K562 (cell line): ENCODE measurements around the gene KIN. TPM values are rescaled to one million over a fixed set of nuclear protein-coding genes. Genes with fewer than 3 reads are reported as not detected.

Source experiments
- ATAC-seq: fragments of 200-7000 bp; cut with Tn5 transposase; 3 replicates; pipeline ENCODE4 v1.9.1; 2020; ENCODE audit warnings: moderate library complexity
- BruUV-seq: library from RNA; stranded (reverse); fragments of 400-500 nt; replicated peaks from 2 replicates; lab custom pipeline; 2021; lab: Mats Ljungman, UMichigan
- CTCF ChIA-PET: fragments of 300-600 bp; formaldehyde crosslinking; extraction: SDS; loops from one replicate; lab custom pipeline; 2021; ENCODE audit warnings: low intra/inter-chr PET ratio; lab: Yijun Ruan, JAX
- POLR2A ChIA-PET: fragments of 300-600, 350-650 bp; sonication (Branson Sonifier 250); formaldehyde crosslinking; extraction: SDS; loops from one replicate; lab custom pipeline; 2021; ENCODE audit warnings: antibody characterized with exemption, inconsistent platforms; lab: Yijun Ruan, JAX
- DNase-seq, 4 experiments: peaks; one replicate each; pipeline versions ENCODE4 v3.0.0 to v3.0.0-alpha.2; 2011 to 2018; ENCODE audit warnings: low spot score in 3 of 4, mixed read lengths in 3 of 4; ENCODE audit errors: extremely low read depth in 1 of 4
- FAIRE-seq: peaks from 2 replicates; lab custom pipeline; 2011; peaks lifted over from hg19 to GRCh38; lab: Jason Lieb, UNC
- H2AFZ ChIP-seq: 2 replicates; pipeline ENCODE4 v1.6.0; 2011; ENCODE audit warnings: low read depth, low read length, control low read depth, inconsistent platforms
- H3K27ac ChIP-seq: fragments of 200-600 bp; 3 replicates; pipeline ENCODE4 v1.8.0; 2011; ENCODE audit warnings: low read depth, mild to moderate bottlenecking, control low read depth, inconsistent platforms, low read length, moderate library complexity, mixed read lengths; ENCODE audit errors: extremely low read depth
- H3K27me3 ChIP-seq, 2 experiments: fragments of 300-600 bp in 1 of 2; 2 replicates in 1 of 2; 3 replicates in 1 of 2; pipeline versions ENCODE4 v1.6.0 to v1.8.0; 2011; ENCODE audit warnings: inconsistent platforms in 2 of 2, low read length in 2 of 2, mild to moderate bottlenecking in 1 of 2, mixed read lengths in 1 of 2, moderate library complexity in 1 of 2; ENCODE audit not compliant: control insufficient read depth in 2 of 2, insufficient read depth in 2 of 2
- H3K36me3 ChIP-seq: fragments of 300-600 bp; 3 replicates; pipeline ENCODE4 v1.8.0; 2011; ENCODE audit warnings: mild to moderate bottlenecking, low read length, inconsistent platforms; ENCODE audit not compliant: control insufficient read depth, insufficient read depth
- H3K4me1 ChIP-seq, 2 experiments: fragments of 200-600 bp in 1 of 2; replicated peaks in 1 of 2; 2 replicates in 1 of 2; 3 replicates in 1 of 2; pipeline versions ENCODE4 v1.5.1 to v1.8.0; 2011; ENCODE audit warnings: inconsistent platforms in 2 of 2, low read length in 2 of 2, mild to moderate bottlenecking in 1 of 2, mixed read lengths in 1 of 2, moderate library complexity in 1 of 2; ENCODE audit not compliant: control insufficient read depth in 2 of 2, insufficient read depth in 2 of 2
- H3K4me2 ChIP-seq: 2 replicates; pipeline ENCODE4 v1.6.1; 2011; ENCODE audit warnings: low read length, control low read depth, inconsistent platforms, mixed read lengths; ENCODE audit not compliant: insufficient read depth
- H3K4me3 ChIP-seq: fragments of 200-600 bp; sonication (generic), shearing (Covaris generic); 2 replicates; pipeline ENCODE4 v1.5.1; 2016; ENCODE audit warnings: control low read depth, inconsistent platforms
- H3K79me2 ChIP-seq: fragments of 200-600 bp; 3 replicates; pipeline ENCODE4 v1.8.0; 2011; ENCODE audit warnings: low read length, inconsistent platforms; ENCODE audit not compliant: control insufficient read depth, insufficient read depth
- H3K9ac ChIP-seq, 2 experiments: 2 replicates each; pipeline versions ENCODE4 v1.6.0 to v1.6.1; 2011; ENCODE audit warnings: low read depth in 2 of 2, low read length in 2 of 2, control low read depth in 1 of 2, inconsistent platforms in 1 of 2, mild to moderate bottlenecking in 1 of 2, mixed read lengths in 1 of 2; ENCODE audit not compliant: insufficient read depth in 1 of 2
- H3K9me1 ChIP-seq: one replicate; pipeline ENCODE4 v1.6.0; 2011; ENCODE audit warnings: inconsistent platforms, mild to moderate bottlenecking, low read length, moderate library complexity; ENCODE audit not compliant: control insufficient read depth, insufficient read depth
- H3K9me3 ChIP-seq: replicated peaks from 2 replicates; pipeline ENCODE4 v1.5.1; 2011; ENCODE audit warnings: low read depth, low read length, inconsistent platforms; ENCODE audit not compliant: control insufficient read depth, insufficient read depth
- H4K20me1 ChIP-seq: replicated peaks from 2 replicates; pipeline ENCODE4 v1.6.1; 2011; ENCODE audit warnings: low read length, inconsistent platforms, mixed read lengths; ENCODE audit not compliant: control insufficient read depth, insufficient read depth
- HMGN3 ChIP-seq: IDR thresholded peaks from 2 replicates; pipeline ENCODE4 v1.6.1; 2011; ENCODE audit warnings: borderline replicate concordance, low read depth, mild to moderate bottlenecking, mixed read lengths, low read length; ENCODE audit not compliant: insufficient read length; ENCODE audit errors: extremely low read depth
- ILF3 ChIP-seq: fragments of 450-650 bp; IDR thresholded peaks from 2 replicates; pipeline ENCODE4 v1.6.1; 2018; ENCODE audit warnings: antibody characterized with exemption, mild to moderate bottlenecking, moderate library complexity, borderline replicate concordance
- KAT2B ChIP-seq: IDR thresholded peaks from one replicate; pipeline ENCODE4 v1.6.1; 2012; ENCODE audit warnings: low read depth, mild to moderate bottlenecking, control low read depth, inconsistent platforms, low read length, moderate library complexity
- ZC3H11A ChIP-seq: IDR thresholded peaks from 2 replicates; pipeline ENCODE4 v1.6.1; 2012; ENCODE audit warnings: low read depth, low read length, improper control_type of control experiment
- ZFX ChIP-seq: sonication (generic); formaldehyde crosslinking; IDR thresholded peaks from 2 replicates; pipeline ENCODE4 v1.8.0; 2022; ENCODE audit warnings: mild to moderate bottlenecking, missing genetic modification reagents, moderate library complexity
- ZNF12 ChIP-seq: sonication (generic); formaldehyde crosslinking; IDR thresholded peaks from 2 replicates; pipeline ENCODE4 v1.4.0; 2020; ENCODE audit warnings: mild to moderate bottlenecking, missing genetic modification reagents
- WGBS: fragments of 100-300 bp; shearing (Covaris generic); methylation state at CpG from one replicate; pipeline ENCODE4 v1.1.6; 2016; ENCODE audit warnings: low coverage, mixed read lengths; ENCODE audit not compliant: insufficient coverage; ENCODE audit errors: missing lambda C conversion rate; 5-methylcytosine and 5-hydroxymethylcytosine counted together
- in situ Hi-C: fragments of 300-500 bp; cut with MboI; formaldehyde crosslinking; loops from 4 replicates; pipeline ENCODE4 v1.15.0; 2018; ENCODE audit warnings: inconsistent platforms, mixed read lengths
- intact Hi-C: fragments of 100-400 bp; cut with micrococcal nuclease; formaldehyde crosslinking; loops from 2 replicates; pipeline ENCODE4 v1.14.2; 2022
- polyA plus RNA-seq, 8 experiments: library from polyadenylated mRNA; depleted of rRNA in 4 of 8; stranded (reverse) in 5 of 8; unstranded in 3 of 8; fragments of >200 nt; fragmentation: Nextera tagmentation in 2 of 8; fragmentation: Illumina TruSeq in 1 of 8; extraction: Ambion mirVana in 2 of 8; extraction: Trizol in 1 of 8; gene quantifications; 2 replicates each; pipeline versions ENCODE4 v1.2.1 to v1.2.3, GENCODE V29; 2011 to 2014; ENCODE audit warnings: inconsistent platforms in 1 of 8, missing spikeins in 1 of 8
- total RNA-seq, 7 experiments: library from RNA; depleted of rRNA in 6 of 7; stranded (reverse); fragments of >200 nt in 6 of 7; fragmentation: Illumina TruSeq in 2 of 7; extraction: Trizol in 2 of 7; gene quantifications; 2 replicates each; pipeline versions ENCODE4 v1.2.1 to v1.2.3, GENCODE V29; 2011 to 2021; ENCODE audit warnings: low replicate concordance in 1 of 7
- TF ChIP-seq, protein P1 (sequence below): fragments of 250-450 bp; sonication (Bioruptor Pico); IDR thresholded peaks from 2 replicates; pipeline ENCODE4 v1.6.1; 2021; ENCODE audit warnings: mild to moderate bottlenecking
- TF ChIP-seq, protein P2 (sequence below): fragments of 450-650 bp; IDR thresholded peaks from 2 replicates; pipeline ENCODE4 v1.6.1; 2016; ENCODE audit warnings: low read depth

KIN gene
- total and polyA plus RNA-seq, 9 of the 15 experiments (the other 6 are each of a cell fraction or from before 2014, with no cell fraction given), result 11.7 to 35.6 (median 16.0) TPM

DNA sequence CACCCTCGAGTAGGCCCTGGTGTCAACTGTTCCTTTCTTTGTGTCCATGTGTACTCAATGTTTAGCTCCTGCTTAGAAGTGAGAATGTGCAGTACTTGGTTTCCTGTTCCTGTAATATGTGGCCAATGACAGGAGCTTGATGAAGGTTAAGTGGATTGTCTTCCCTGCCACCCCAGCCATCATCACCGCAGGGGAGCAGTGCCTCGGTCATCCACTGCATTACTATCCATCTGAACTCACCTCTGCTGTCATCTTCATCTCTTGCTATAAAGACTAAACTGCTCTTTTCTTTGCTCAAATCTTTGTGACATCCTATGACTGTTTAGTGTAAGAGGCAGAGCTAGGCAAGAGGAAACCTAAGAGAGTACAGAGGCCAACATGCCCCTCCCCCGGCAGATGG, 69.1 kb downstream of the KIN start:
- Histone ChIP-seq H2AFZ (no peak overlapping the region), H3K27ac (no peak overlapping the region), H3K4me1 (no peaks in the 10 kb centered on the region), H3K9me1 (no peaks in the 10 kb centered on the region), H3K27me3 (peaks cover 38 to 60% of the 10 kb centered on the region in 2 experiments), H3K4me3 (no peak overlapping the region), H3K9me3 (no peaks in the 10 kb centered on the region), H4K20me1 (no peaks in the 10 kb centered on the region), H3K4me2 (no peak overlapping the region), H3K79me2 (no peaks in the 10 kb centered on the region), H3K9ac (no peak overlapping the region), H3K36me3 (no peaks in the 10 kb centered on the region)
- TF ChIP-seq HMGN3, result no peak
- no peak for TF ChIP-seq KAT2B
- no peak for TF ChIP-seq ZNF12 (CRISPR knock-in tag)
- no peak for TF ChIP-seq ILF3
- TF ChIP-seq, protein P1, sequence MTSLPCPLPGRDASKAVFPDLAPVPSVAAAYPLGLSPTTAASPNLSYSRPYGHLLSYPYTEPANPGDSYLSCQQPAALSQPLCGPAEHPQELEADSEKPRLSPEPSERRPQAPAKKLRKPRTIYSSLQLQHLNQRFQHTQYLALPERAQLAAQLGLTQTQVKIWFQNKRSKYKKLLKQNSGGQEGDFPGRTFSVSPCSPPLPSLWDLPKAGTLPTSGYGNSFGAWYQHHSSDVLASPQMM (CRISPR knock-in tag), result no peak
- ATAC-seq, result no peak
- WGBS, result 0% methylated on average over 4 of the region's 4 CpGs
- POLR2A ChIA-PET, result no interaction called here
- in situ Hi-C loops, result no loop called here
- CTCF ChIA-PET, result no interaction called here
- FAIRE-seq, result no peak
- intact Hi-C loops, result no loop called here
- DNase-seq, result no peak
- BruUV-seq, result no TSS peak

DNA sequence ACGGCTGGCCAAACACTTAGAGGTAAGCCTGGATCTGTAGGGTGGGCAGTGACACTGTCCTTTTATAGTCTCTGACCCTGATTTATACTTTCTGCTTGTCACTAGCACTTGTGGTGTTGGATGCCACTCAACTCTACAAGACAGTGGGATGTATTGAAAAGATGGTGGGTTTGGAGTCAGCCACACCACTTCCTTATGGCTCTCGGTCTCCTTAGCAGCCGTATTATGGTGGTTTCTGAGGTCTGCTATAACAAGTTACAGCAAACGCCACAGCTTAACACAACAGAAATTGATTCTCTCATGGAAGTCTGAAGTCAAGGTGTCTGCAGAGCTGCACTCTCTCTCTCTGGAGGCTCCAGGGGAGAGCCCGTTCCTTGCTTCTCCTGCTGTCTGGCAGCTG, 70.0 kb downstream of the KIN start:
- Histone ChIP-seq H3K9me1 (no peaks in the 10 kb centered on the region), H3K79me2 (no peaks in the 10 kb centered on the region), H2AFZ (no peak overlapping the region), H3K27ac (no peak overlapping the region), H3K27me3 (peaks cover 37 to 61% of the 10 kb centered on the region in 2 experiments), H3K9ac (no peak overlapping the region), H3K4me1 (no peaks in the 10 kb centered on the region), H4K20me1 (no peaks in the 10 kb centered on the region), H3K9me3 (no peaks in the 10 kb centered on the region), H3K36me3 (no peaks in the 10 kb centered on the region), H3K4me2 (no peak overlapping the region), H3K4me3 (no peak overlapping the region)
- no TSS peak for BruUV-seq
- no peak for ATAC-seq
- WGBS, result 0% methylated on average over 5 of the region's 5 CpGs
- intact Hi-C loops, result no loop called here
- in situ Hi-C loops, result no loop called here
- ChIA-PET CTCF (no interaction called here), POLR2A (interaction anchor here (0.6 kb wide), 1 partner anchor 16 kb away, joined by 3 read pairs; no protein-coding TSS in a partner anchor)
- FAIRE-seq, result no peak
- no peak for DNase-seq
- no peak for TF ChIP-seq ZC3H11A
- no peak for TF ChIP-seq ZFX (CRISPR knock-in tag)
- TF ChIP-seq, protein P2, sequence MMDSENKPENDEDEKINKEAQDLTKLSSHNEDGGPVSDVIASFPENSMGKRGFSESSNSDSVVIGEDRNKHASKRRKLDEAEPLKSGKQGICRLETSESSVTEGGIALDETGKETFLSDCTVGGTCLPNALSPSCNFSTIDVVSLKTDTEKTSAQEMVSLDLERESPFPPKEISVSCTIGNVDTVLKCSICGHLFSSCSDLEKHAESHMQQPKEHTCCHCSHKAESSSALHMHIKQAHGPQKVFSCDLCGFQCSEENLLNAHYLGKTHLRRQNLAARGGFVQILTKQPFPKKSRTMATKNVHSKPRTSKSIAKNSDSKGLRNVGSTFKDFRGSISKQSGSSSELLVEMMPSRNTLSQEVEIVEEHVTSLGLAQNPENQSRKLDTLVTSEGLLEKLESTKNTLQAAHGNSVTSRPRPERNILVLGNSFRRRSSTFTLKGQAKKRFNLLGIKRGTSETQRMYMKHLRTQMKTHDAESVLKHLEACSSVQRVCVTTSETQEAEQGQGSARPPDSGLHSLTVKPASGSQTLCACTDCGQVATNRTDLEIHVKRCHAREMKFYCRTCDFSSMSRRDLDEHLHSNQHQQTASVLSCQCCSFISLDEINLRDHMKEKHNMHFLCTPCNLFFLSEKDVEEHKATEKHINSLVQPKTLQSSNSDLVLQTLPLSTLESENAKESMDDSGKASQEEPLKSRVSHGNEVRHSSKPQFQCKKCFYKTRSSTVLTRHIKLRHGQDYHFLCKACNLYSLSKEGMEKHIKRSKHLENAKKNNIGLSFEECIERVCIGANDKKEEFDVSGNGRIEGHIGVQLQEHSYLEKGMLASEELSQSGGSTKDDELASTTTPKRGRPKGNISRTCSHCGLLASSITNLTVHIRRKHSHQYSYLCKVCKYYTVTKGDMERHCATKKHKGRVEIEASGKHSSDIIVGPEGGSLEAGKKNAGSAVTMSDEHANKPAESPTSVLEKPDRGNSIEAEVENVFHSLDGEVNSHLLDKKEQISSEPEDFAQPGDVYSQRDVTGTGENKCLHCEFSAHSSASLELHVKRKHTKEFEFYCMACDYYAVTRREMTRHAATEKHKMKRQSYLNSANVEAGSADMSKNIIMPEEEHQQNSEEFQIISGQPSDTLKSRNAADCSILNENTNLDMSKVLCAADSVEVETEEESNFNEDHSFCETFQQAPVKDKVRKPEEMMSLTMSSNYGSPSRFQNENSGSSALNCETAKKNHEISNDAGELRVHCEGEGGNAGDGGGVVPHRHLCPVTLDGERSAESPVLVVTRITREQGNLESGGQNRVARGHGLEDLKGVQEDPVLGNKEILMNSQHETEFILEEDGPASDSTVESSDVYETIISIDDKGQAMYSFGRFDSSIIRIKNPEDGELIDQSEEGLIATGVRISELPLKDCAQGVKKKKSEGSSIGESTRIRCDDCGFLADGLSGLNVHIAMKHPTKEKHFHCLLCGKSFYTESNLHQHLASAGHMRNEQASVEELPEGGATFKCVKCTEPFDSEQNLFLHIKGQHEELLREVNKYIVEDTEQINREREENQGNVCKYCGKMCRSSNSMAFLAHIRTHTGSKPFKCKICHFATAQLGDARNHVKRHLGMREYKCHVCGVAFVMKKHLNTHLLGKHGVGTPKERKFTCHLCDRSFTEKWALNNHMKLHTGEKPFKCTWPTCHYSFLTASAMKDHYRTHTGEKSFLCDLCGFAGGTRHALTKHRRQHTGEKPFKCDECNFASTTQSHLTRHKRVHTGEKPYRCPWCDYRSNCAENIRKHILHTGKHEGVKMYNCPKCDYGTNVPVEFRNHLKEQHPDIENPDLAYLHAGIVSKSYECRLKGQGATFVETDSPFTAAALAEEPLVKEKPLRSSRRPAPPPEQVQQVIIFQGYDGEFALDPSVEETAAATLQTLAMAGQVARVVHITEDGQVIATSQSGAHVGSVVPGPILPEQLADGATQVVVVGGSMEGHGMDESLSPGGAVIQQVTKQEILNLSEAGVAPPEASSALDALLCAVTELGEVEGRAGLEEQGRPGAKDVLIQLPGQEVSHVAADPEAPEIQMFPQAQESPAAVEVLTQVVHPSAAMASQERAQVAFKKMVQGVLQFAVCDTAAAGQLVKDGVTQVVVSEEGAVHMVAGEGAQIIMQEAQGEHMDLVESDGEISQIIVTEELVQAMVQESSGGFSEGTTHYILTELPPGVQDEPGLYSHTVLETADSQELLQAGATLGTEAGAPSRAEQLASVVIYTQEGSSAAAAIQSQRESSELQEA, result no peak
